ENCODE results near the gene SLC35G6.

The SLC35G6 gene

GRCh38 chr17:7512105-7512504, 30.9 kb downstream of the SLC35G6 start:
- Mint-ChIP-seq H3K27ac (no peak overlapping the region), H3K4me1 (peaks cover 4% of the 10 kb centered on the region), H3K36me3 (ENCODE audit: low read depth) (peaks cover 73% of the 10 kb centered on the region), H3K27me3 (ENCODE audit: low read depth) (no peaks in the 10 kb centered on the region), H3K9me3 (no peaks in the 10 kb centered on the region), H3K4me3 (no peak overlapping the region)
- TF ChIP-seq CTCF (IDR thresholded peaks at IDR 0.05; ENCODE audit: unreplicated experiment in 3 of 3) = no peak

GRCh38 chr17:7512824-7513540, 31.7 kb downstream of the SLC35G6 start:
- H3K9me3 Mint-ChIP-seq = no peaks in the 10 kb centered on the region
- H3K4me3 Mint-ChIP-seq = no peak overlapping the region
- H3K27ac Mint-ChIP-seq = no peak overlapping the region
- peaks cover 70% of the 10 kb centered on the region for H3K36me3 Mint-ChIP-seq (ENCODE audit: low read depth)
- peaks cover 4% of the 10 kb centered on the region for H3K4me1 Mint-ChIP-seq
- TF ChIP-seq CTCF (IDR thresholded peaks at IDR 0.05; ENCODE audit: unreplicated experiment in 3 of 3) = no peak
- H3K27me3 Mint-ChIP-seq (ENCODE audit: low read depth) = no peaks in the 10 kb centered on the region

- H3K27me3 Mint-ChIP-seq (ENCODE audit: low read depth) = no peaks in the 10 kb centered on the region
- H3K27ac Mint-ChIP-seq = no peak overlapping the region
Measured at GRCh38 chr17:7513850-7514419, 32.7 kb downstream of the SLC35G6 start.

GRCh38 chr17:7515911-7516610, 34.8 kb downstream of the SLC35G6 start:
- H3K27ac Mint-ChIP-seq = peak overlapping the region; percentile 13 to 70 (median 38)
- H3K9me3 Mint-ChIP-seq = no peaks in the 10 kb centered on the region
- H3K4me3 Mint-ChIP-seq = no peak overlapping the region
- no peaks in the 10 kb centered on the region for H3K27me3 Mint-ChIP-seq (ENCODE audit: low read depth)
- H3K4me1 Mint-ChIP-seq = peaks cover 4% of the 10 kb centered on the region
- peaks cover 40% of the 10 kb centered on the region for H3K36me3 Mint-ChIP-seq (ENCODE audit: low read depth)
- TF ChIP-seq CTCF (IDR thresholded peaks at IDR 0.05; ENCODE audit: unreplicated experiment in 3 of 3) = no peak

More at GRCh38 chr17:7513850-7514419, 32.7 kb downstream of the SLC35G6 start:
- Mint-ChIP-seq H3K36me3 (ENCODE audit: low read depth) (peaks cover 60% of the 10 kb centered on the region), H3K9me3 (no peaks in the 10 kb centered on the region), H3K4me1 (peaks cover 4% of the 10 kb centered on the region), H3K4me3 (no peak overlapping the region)
- no peak for TF ChIP-seq CTCF (IDR thresholded peaks at IDR 0.05; ENCODE audit: unreplicated experiment in 3 of 3)

- Mint-ChIP-seq H3K4me1 (no peaks in the 10 kb centered on the region), H3K36me3 (ENCODE audit: low read depth) (peaks cover 6% of the 10 kb centered on the region), H3K27me3 (ENCODE audit: low read depth) (no peaks in the 10 kb centered on the region), H3K9me3 (peaks cover 11% of the 10 kb centered on the region), H3K27ac (no peak overlapping the region), H3K4me3 (no peak overlapping the region)
- no peak for TF ChIP-seq CTCF (IDR thresholded peaks at IDR 0.05; ENCODE audit: unreplicated experiment in 3 of 3)
Measured at GRCh38 chr17:7523033-7523432, 41.8 kb downstream of the SLC35G6 start.

Measured in nephron (organoid).